H1 (cell line): ENCODE measurements around the gene OR52A5. TPM values are rescaled to one million over a fixed set of nuclear protein-coding genes. Genes with fewer than 3 reads are reported as not detected.
"Not testable (repeated sequence)": the region's sequence is repeated elsewhere in the genome, so short reads cannot be mapped to it uniquely, and the experiment has no call there.

Experiments used
- CTCF ChIA-PET: fragments of 300-600 bp; sonication (Branson Sonifier 250); formaldehyde crosslinking; loops from one replicate; lab custom pipeline; 2021; ENCODE audit not compliant: partially characterized antibody; lab: Charles Lee
- POLR2A ChIA-PET: fragments of 300-600 bp; sonication (Branson Sonifier 250); formaldehyde crosslinking; loops from one replicate; lab custom pipeline; 2021; ENCODE audit warnings: inconsistent platforms; ENCODE audit not compliant: partially characterized antibody; lab: Charles Lee
- DNase-seq, 2 experiments: peaks; one replicate each; pipeline versions ENCODE4 v3.0.0 to v3.0.0-alpha.2; 2010 to 2022; ENCODE audit warnings: low spot score in 2 of 2, low read depth in 1 of 2, mixed read lengths in 1 of 2
- FAIRE-seq: peaks from 2 replicates; lab custom pipeline; 2011; peaks lifted over from hg19 to GRCh38; lab: Jason Lieb, UNC
- H2AFZ ChIP-seq: 2 replicates; pipeline ENCODE4 v1.8.1; 2012; ENCODE audit warnings: low read length, inconsistent platforms
- H2AK5ac ChIP-seq: 2 replicates; pipeline ENCODE4 v1.6.1; 2013; ENCODE audit warnings: low read depth, low read length
- H2BK120ac ChIP-seq: replicated peaks from 2 replicates; pipeline ENCODE3; 2013; ENCODE audit warnings: low read depth, low read length, inconsistent platforms
- H2BK12ac ChIP-seq: 2 replicates; pipeline ENCODE4 v1.6.1; 2013; ENCODE audit warnings: low read depth, low read length
- H2BK15ac ChIP-seq: 2 replicates; pipeline ENCODE4 v1.6.1; 2013; ENCODE audit warnings: low read length
- H2BK20ac ChIP-seq: 2 replicates; pipeline ENCODE4 v1.6.1; 2013; ENCODE audit warnings: low read length
- H2BK5ac ChIP-seq: 2 replicates; pipeline ENCODE4 v1.6.1; 2013; ENCODE audit warnings: low read depth, low read length
- H3K14ac ChIP-seq: 2 replicates; pipeline ENCODE4 v1.6.1; 2013; ENCODE audit warnings: inconsistent platforms; ENCODE audit not compliant: insufficient read length
- H3K18ac ChIP-seq: 2 replicates; pipeline ENCODE4 v1.6.1; 2013; ENCODE audit warnings: low read length; ENCODE audit errors: extremely low read depth
- H3K23ac ChIP-seq: 2 replicates; pipeline ENCODE4 v1.6.1; 2013; ENCODE audit warnings: inconsistent platforms; ENCODE audit not compliant: insufficient read length
- H3K23me2 ChIP-seq: 2 replicates; pipeline ENCODE4 v1.6.1; 2013; ENCODE audit warnings: low read depth, low read length
- H3K27ac ChIP-seq: 2 replicates; pipeline ENCODE4 v1.6.1; 2011; ENCODE audit warnings: low read depth, low read length, inconsistent platforms
- H3K27me3 ChIP-seq, 4 experiments: replicated peaks in 1 of 4; 1 replicate in 1 of 4; 2 replicates in 3 of 4; pipeline versions ENCODE4 v1.6.1 to v1.8.1; 2011 to 2013; ENCODE audit warnings: low read length in 3 of 4, mild to moderate bottlenecking in 3 of 4, inconsistent platforms in 2 of 4, mixed read lengths in 2 of 4, moderate library complexity in 1 of 4; ENCODE audit not compliant: control insufficient read depth in 3 of 4, insufficient read depth in 3 of 4; ENCODE audit errors: extremely low read depth in 1 of 4
- H3K36me3 ChIP-seq, 4 experiments: 2 replicates each; pipeline versions ENCODE4 v1.6.1 to v1.8.1; 2011 to 2013; ENCODE audit warnings: mild to moderate bottlenecking in 4 of 4, low read length in 3 of 4, moderate library complexity in 2 of 4, control low read depth in 1 of 4, inconsistent platforms in 1 of 4; ENCODE audit not compliant: insufficient read depth in 4 of 4, control insufficient read depth in 2 of 4
- H3K4ac ChIP-seq: replicated peaks from 2 replicates; pipeline ENCODE3; 2013; ENCODE audit warnings: low read length, low read depth, mixed read lengths, inconsistent platforms; ENCODE audit not compliant: insufficient read length
- H3K4me1 ChIP-seq, 4 experiments: replicated peaks in 1 of 4; 1 replicate in 1 of 4; 2 replicates in 3 of 4; pipeline versions ENCODE4 v1.6.1 to v1.8.1; 2011 to 2013; ENCODE audit warnings: low read length in 3 of 4, inconsistent platforms in 2 of 4, mixed read lengths in 1 of 4; ENCODE audit not compliant: insufficient read depth in 4 of 4, control insufficient read depth in 3 of 4
- H3K4me2 ChIP-seq, 2 experiments: 2 replicates each; pipeline versions ENCODE4 v1.6.1 to v1.8.1; 2011 to 2013; ENCODE audit warnings: low read depth in 2 of 2, low read length in 2 of 2, control low read depth in 1 of 2, inconsistent platforms in 1 of 2, mild to moderate bottlenecking in 1 of 2; ENCODE audit not compliant: insufficient read depth in 1 of 2
- H3K4me3 ChIP-seq, 4 experiments: fragments of 200-600, 300-600 bp in 1 of 4; sonication (generic), shearing (Covaris generic), sonication (Bioruptor Twin) in 1 of 4; 2 replicates each; pipeline versions ENCODE4 v1.5.1 to v1.8.1; 2011 to 2016; ENCODE audit warnings: low read length in 4 of 4, low read depth in 3 of 4, control low read depth in 2 of 4, inconsistent platforms in 2 of 4, mild to moderate bottlenecking in 2 of 4, mixed read lengths in 1 of 4, moderate library complexity in 1 of 4; ENCODE audit not compliant: insufficient read depth in 2 of 4; ENCODE audit errors: extremely low read depth in 1 of 4
- H3K56ac ChIP-seq: replicated peaks from 2 replicates; pipeline ENCODE3; 2013; ENCODE audit warnings: low read depth, mild to moderate bottlenecking, mixed read lengths, low read length, inconsistent platforms; ENCODE audit not compliant: insufficient read length
- H3K79me1 ChIP-seq: 2 replicates; pipeline ENCODE4 v1.6.1; 2013; ENCODE audit warnings: low read depth, low read length, control low read depth
- H3K79me2 ChIP-seq, 2 experiments: 2 replicates each; pipeline versions ENCODE4 v1.6.1 to v1.8.1; 2012 to 2013; ENCODE audit warnings: low read length in 2 of 2, mild to moderate bottlenecking in 2 of 2, inconsistent platforms in 1 of 2; ENCODE audit not compliant: insufficient read depth in 2 of 2, control insufficient read depth in 1 of 2
- H3K9ac ChIP-seq, 4 experiments: replicated peaks in 1 of 4; 1 replicate in 1 of 4; 2 replicates in 3 of 4; pipeline versions ENCODE4 v1.6.1 to v1.8.1; 2011 to 2013; ENCODE audit warnings: low read depth in 3 of 4, low read length in 3 of 4, control low read depth in 2 of 4, mild to moderate bottlenecking in 2 of 4, moderate library complexity in 2 of 4, inconsistent platforms in 1 of 4; ENCODE audit errors: extremely low read depth in 1 of 4
- H3K9me3 ChIP-seq, 2 experiments: 2 replicates each; pipeline versions ENCODE4 v1.6.1 to v1.8.1; 2012 to 2013; ENCODE audit warnings: mild to moderate bottlenecking in 2 of 2, moderate library complexity in 2 of 2, control low read depth in 1 of 2, inconsistent platforms in 1 of 2, low read depth in 1 of 2, low read length in 1 of 2, mixed read lengths in 1 of 2; ENCODE audit not compliant: insufficient read depth in 2 of 2
- H4K20me1 ChIP-seq, 2 experiments: replicated peaks in 1 of 2; 2 replicates each; pipeline versions ENCODE3 to v1.8.1; 2011 to 2013; ENCODE audit warnings: inconsistent platforms in 2 of 2, low read length in 2 of 2, mild to moderate bottlenecking in 1 of 2; ENCODE audit not compliant: insufficient read depth in 2 of 2, control insufficient read depth in 1 of 2
- H4K5ac ChIP-seq: 2 replicates; pipeline ENCODE4 v1.6.1; 2013; ENCODE audit warnings: low read length, low read depth, mixed read lengths, inconsistent platforms; ENCODE audit not compliant: insufficient read length
- H4K8ac ChIP-seq: 2 replicates; pipeline ENCODE4 v1.8.0; 2013; ENCODE audit warnings: mild to moderate bottlenecking, moderate library complexity, low read length, inconsistent platforms; ENCODE audit not compliant: insufficient read depth; ENCODE audit errors: extremely low read depth
- H4K91ac ChIP-seq: replicated peaks from 2 replicates; pipeline ENCODE3; 2013; ENCODE audit warnings: low read length, mixed read lengths, inconsistent platforms; ENCODE audit not compliant: insufficient read length
- WGBS, 2 experiments: shearing (Covaris generic) in 1 of 2; methylation state at CpG; one replicate each; pipeline versions ENCODE4 v1.1.6 to v1.1.7; 2013 to 2015; ENCODE audit warnings: low lambda C conversion rate in 2 of 2, mixed read lengths in 2 of 2, inconsistent platforms in 1 of 2, low coverage in 1 of 2, missing lambda C conversion rate in 1 of 2; ENCODE audit not compliant: insufficient replicate concordance in 2 of 2, insufficient coverage in 1 of 2, insufficient read length in 1 of 2; ENCODE audit errors: extremely low coverage in 1 of 2, missing lambda C conversion rate in 1 of 2; 5-methylcytosine and 5-hydroxymethylcytosine counted together
- polyA plus RNA-seq, 7 experiments: library from polyadenylated mRNA; depleted of rRNA in 3 of 7; stranded (reverse) in 5 of 7; unstranded in 2 of 7; fragments of >200 nt in 5 of 7; fragments of 200-250 nt in 2 of 7; gene quantifications; 1 replicate in 5 of 7; 2 replicates in 1 of 7; 4 replicates in 1 of 7; pipeline versions ENCODE4 v1.2.1 to v1.2.3, GENCODE V29; 2011 to 2013; ENCODE audit warnings: missing spikeins in 2 of 7, mixed read lengths in 2 of 7
- total RNA-seq: library from RNA; stranded (reverse); fragmentation: NEBNext Ultra II Directional; extraction: Animal tissue kit (Norgen Biotek cat#: 25700); gene quantifications from 2 replicates; pipeline ENCODE4 v1.2.1, GENCODE V29; 2021

Gene OR52A5
- total and polyA plus RNA-seq, 2 of the 8 experiments (the other 6 are each of a cell fraction or from before 2014, with no cell fraction given), result 0.02 to 0.11 TPM

GRCh38 chr11:5165898-5166297 is 27.7 kb upstream of the OR52A5 start:
- H2AFZ ChIP-seq, H4K91ac ChIP-seq, H3K79me2 ChIP-seq, H3K4ac ChIP-seq, H2AK5ac ChIP-seq, H3K14ac ChIP-seq, CTCF ChIA-PET, FAIRE-seq, H3K4me1 ChIP-seq, H4K20me1 ChIP-seq, H3K23me2 ChIP-seq, DNase-seq, H3K79me1 ChIP-seq, H3K27ac ChIP-seq, H2BK15ac ChIP-seq, H4K5ac ChIP-seq, H3K9ac ChIP-seq, H3K23ac ChIP-seq, H3K27me3 ChIP-seq, H2BK12ac ChIP-seq, H3K18ac ChIP-seq, POLR2A ChIA-PET, H3K4me3 ChIP-seq, H3K9me3 ChIP-seq, H3K4me2 ChIP-seq, H2BK20ac ChIP-seq, H4K8ac ChIP-seq, H3K36me3 ChIP-seq: not testable (repeated sequence)
- H3K56ac ChIP-seq, result peak overlapping the region; percentile 16
- H2BK120ac ChIP-seq, result peak overlapping the region; percentile 33
- H2BK5ac ChIP-seq, result peak overlapping the region; percentile 77; the same call in 1 of the 2 replicates

DNA sequence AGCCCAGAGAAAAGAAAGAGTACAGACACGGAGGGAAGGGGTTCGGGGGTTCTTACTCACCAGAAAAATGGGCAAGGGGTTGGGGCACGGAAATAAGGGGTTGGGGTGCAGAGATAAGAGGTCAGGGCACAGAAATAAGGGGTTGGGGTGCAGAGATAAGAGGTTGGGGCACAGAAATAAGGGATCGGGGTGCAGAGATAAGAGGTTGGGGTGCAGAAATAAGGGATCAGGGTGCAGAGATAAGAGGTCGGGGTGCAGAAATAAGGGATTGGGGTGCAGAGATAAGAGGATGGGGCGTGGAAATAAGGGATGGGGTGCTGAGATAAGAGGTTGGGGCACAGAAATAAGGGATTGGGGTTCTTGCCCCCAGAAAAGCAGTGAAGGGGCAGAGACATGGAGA is 26.7 kb upstream of the OR52A5 start:
- H3K56ac ChIP-seq, H3K23ac ChIP-seq, H3K79me1 ChIP-seq, H4K20me1 ChIP-seq, H2BK120ac ChIP-seq, H3K27me3 ChIP-seq, H3K4me2 ChIP-seq, CTCF ChIA-PET, H4K5ac ChIP-seq, H2BK12ac ChIP-seq, H2BK15ac ChIP-seq, POLR2A ChIA-PET, H3K79me2 ChIP-seq, H4K91ac ChIP-seq, DNase-seq, H2AK5ac ChIP-seq, H3K4me3 ChIP-seq, H3K27ac ChIP-seq, H3K23me2 ChIP-seq, H2AFZ ChIP-seq, H3K9ac ChIP-seq, H3K4me1 ChIP-seq, H3K14ac ChIP-seq, H4K8ac ChIP-seq, H3K18ac ChIP-seq, H3K4ac ChIP-seq, H3K36me3 ChIP-seq, FAIRE-seq, H3K9me3 ChIP-seq: not testable (repeated sequence)
- Histone ChIP-seq H2BK20ac (0 out of 2 replicates have a peak overlapping the region, but pooled peaks have one; percentile 86), H2BK5ac (peak overlapping the region; percentile 9; the same call in 1 of the 2 replicates)
- WGBS, 2 experiments, result 97 to 100% methylated on average over 1 to 6 of the region's 6 CpGs
